ENCODE data around the gene ACACB.

The ACACB gene

GRCh38 chr12:109222062-109222461 lies 105.7 kb downstream of the ACACB start:
- Histone ChIP-seq H3K36me3 (no peaks in the 10 kb centered on the region), H3K27me3 (no peaks in the 10 kb centered on the region), H3K9me3 (no peaks in the 10 kb centered on the region), H3K4me3 (ENCODE audit: low read depth, low read length) (no peak overlapping the region), H3K4me1 (no peaks in the 10 kb centered on the region)
- no peak for DNase-seq
- TF ChIP-seq CTCF (IDR thresholded peaks at IDR 0.05; ENCODE audit: low read depth, low read length) = no peak

GRCh38 chr12:109222496-109222895 lies 106.1 kb downstream of the ACACB start:
- Histone ChIP-seq H3K9me3 (no peaks in the 10 kb centered on the region), H3K27me3 (no peaks in the 10 kb centered on the region), H3K4me3 (ENCODE audit: low read depth, low read length) (no peak overlapping the region), H3K4me1 (no peaks in the 10 kb centered on the region), H3K36me3 (no peaks in the 10 kb centered on the region)
- TF ChIP-seq CTCF (IDR thresholded peaks at IDR 0.05; ENCODE audit: low read depth, low read length) = no peak
- DNase-seq = no peak

- H3K4me1 ChIP-seq = no peaks in the 10 kb centered on the region
- H3K4me3 ChIP-seq (ENCODE audit: low read depth, low read length) = no peak overlapping the region
- no peak for DNase-seq
- no peaks in the 10 kb centered on the region for H3K27me3 ChIP-seq
- H3K36me3 ChIP-seq = no peaks in the 10 kb centered on the region
- TF ChIP-seq CTCF (IDR thresholded peaks at IDR 0.05; ENCODE audit: low read depth, low read length) = no peak
- H3K9me3 ChIP-seq = no peaks in the 10 kb centered on the region
These were observed 106.8 kb downstream of the ACACB start for GRCh38 chr12:109223211-109223610.

- no peaks in the 10 kb centered on the region for H3K36me3 ChIP-seq
- H3K9me3 ChIP-seq = no peaks in the 10 kb centered on the region
- H3K4me3 ChIP-seq (ENCODE audit: low read depth, low read length) = no peak overlapping the region
- no peaks in the 10 kb centered on the region for H3K4me1 ChIP-seq
- TF ChIP-seq CTCF (IDR thresholded peaks at IDR 0.05; ENCODE audit: low read depth, low read length) = no peak
- H3K27me3 ChIP-seq = no peaks in the 10 kb centered on the region
- DNase-seq = no peak
These were observed 107.5 kb downstream of the ACACB start for GRCh38 chr12:109223868-109224267.

- no peak overlapping the region for H3K4me3 ChIP-seq (ENCODE audit: low read depth, low read length)
- no peak for TF ChIP-seq CTCF (IDR thresholded peaks at IDR 0.05; ENCODE audit: low read depth, low read length)
- DNase-seq = no peak
- H3K9me3 ChIP-seq = no peaks in the 10 kb centered on the region
- H3K4me1 ChIP-seq = no peaks in the 10 kb centered on the region
- no peaks in the 10 kb centered on the region for H3K36me3 ChIP-seq
- H3K27me3 ChIP-seq = no peaks in the 10 kb centered on the region
These were observed 112.3 kb downstream of the ACACB start for GRCh38 chr12:109228664-109229063.

- TF ChIP-seq CTCF (IDR thresholded peaks at IDR 0.05; ENCODE audit: low read depth, low read length) = no peak
- H3K4me1 ChIP-seq = no peaks in the 10 kb centered on the region
These were observed 113.8 kb downstream of the ACACB start for GRCh38 chr12:109230193-109230592.

More at GRCh38 chr12:109230193-109230592, 113.8 kb downstream of the ACACB start:
- no peak for DNase-seq
- no peaks in the 10 kb centered on the region for H3K36me3 ChIP-seq
- no peak overlapping the region for H3K4me3 ChIP-seq (ENCODE audit: low read depth, low read length)
- H3K9me3 ChIP-seq = no peaks in the 10 kb centered on the region
- no peaks in the 10 kb centered on the region for H3K27me3 ChIP-seq

Data from BE2C (cell line).